HL-60 (cell line): Measurements from ENCODE around the gene MDM4.

Experiments used
- DNase-seq, 2 experiments: peaks; one replicate each; pipeline ENCODE4 v3.0.0-alpha.2; 2010 to 2020; ENCODE audit warnings: low read depth in 1 of 2, low spot score in 1 of 2
- H3K27ac ChIP-seq: fragments of 250-450 bp; sonication (Bioruptor Pico); replicated peaks from 2 replicates; pipeline ENCODE4 v1.5.1; 2020; ENCODE audit warnings: mild to moderate bottlenecking, moderate library complexity
- H3K27me3 ChIP-seq: fragments of 250-450 bp; sonication (Bioruptor Pico); 2 replicates; pipeline ENCODE4 v1.5.1; 2021; ENCODE audit warnings: mild to moderate bottlenecking, moderate library complexity; ENCODE audit not compliant: insufficient read depth, poor library complexity, severe bottlenecking
- H3K4me3 ChIP-seq: replicated peaks from 2 replicates; pipeline ENCODE4 v1.5.1; 2011; ENCODE audit warnings: mild to moderate bottlenecking, control low read depth, low read length; ENCODE audit not compliant: insufficient read depth
- GABPA ChIP-seq: IDR thresholded peaks from 2 replicates; pipeline ENCODE4 v1.6.1; 2012; ENCODE audit warnings: low read depth
- POLR2AphosphoS5 ChIP-seq: IDR thresholded peaks from 2 replicates; pipeline ENCODE4 v1.6.1; 2012; ENCODE audit warnings: low read depth
- REST ChIP-seq: IDR thresholded peaks from 2 replicates; pipeline ENCODE4 v1.6.1; 2012; ENCODE audit warnings: low read depth; ENCODE audit not compliant: insufficient replicate concordance
- SPI1 ChIP-seq: IDR thresholded peaks from 2 replicates; pipeline ENCODE4 v1.6.1; 2012; ENCODE audit warnings: low read depth, mild to moderate bottlenecking, borderline replicate concordance
- TF ChIP-seq, protein P1 (sequence below): IDR thresholded peaks from one replicate; pipeline ENCODE4 v1.5.1; 2011; ENCODE audit warnings: low read length, control low read depth, inconsistent platforms; ENCODE audit not compliant: insufficient read depth

The MDM4 gene

DNA sequence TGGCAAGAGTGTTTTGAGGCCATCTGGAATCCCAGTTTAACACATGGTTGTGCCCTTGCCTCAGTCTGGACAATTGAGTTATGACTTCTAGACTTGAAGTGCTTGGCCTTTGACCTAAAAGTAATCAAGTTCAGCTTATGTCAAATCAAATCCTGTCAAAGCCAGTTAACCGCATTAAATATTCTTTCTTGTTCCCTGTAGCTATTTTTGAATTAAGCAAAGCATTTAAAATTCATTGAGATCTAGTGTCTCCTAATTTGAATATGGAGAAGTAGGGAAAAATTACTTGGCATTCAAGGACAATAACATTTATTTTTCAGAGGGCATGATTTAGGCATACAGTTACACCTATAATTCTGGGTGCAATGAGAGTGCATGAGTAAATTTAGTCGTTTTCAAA lies 32.1 kb downstream of the MDM4 start:
- Histone ChIP-seq H3K4me3 (no peak overlapping the region), H3K27ac (no peak overlapping the region), H3K27me3 (no peaks in the 10 kb centered on the region)
- TF ChIP-seq GABPA = no peak
- no peak for TF ChIP-seq SPI1
- TF ChIP-seq REST = no peak
- DNase-seq = no peak

DNA sequence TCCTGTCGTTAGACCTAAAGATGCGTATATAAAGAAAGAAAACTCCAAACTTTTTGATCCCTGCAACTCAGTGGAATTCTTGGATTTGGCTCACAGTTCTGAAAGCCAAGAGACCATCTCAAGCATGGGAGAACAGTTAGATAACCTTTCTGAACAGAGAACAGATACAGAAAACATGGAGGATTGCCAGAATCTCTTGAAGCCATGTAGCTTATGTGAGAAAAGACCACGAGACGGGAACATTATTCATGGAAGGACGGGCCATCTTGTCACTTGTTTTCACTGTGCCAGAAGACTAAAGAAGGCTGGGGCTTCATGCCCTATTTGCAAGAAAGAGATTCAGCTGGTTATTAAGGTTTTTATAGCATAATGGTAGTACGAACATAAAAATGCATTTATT lies 33.1 kb downstream of the MDM4 start:
- Histone ChIP-seq H3K27me3 (no peaks in the 10 kb centered on the region), H3K27ac (no peak overlapping the region), H3K4me3 (no peak overlapping the region)
- no peak for DNase-seq
- TF ChIP-seq GABPA = no peak
- TF ChIP-seq REST = no peak
- TF ChIP-seq, protein P1, sequence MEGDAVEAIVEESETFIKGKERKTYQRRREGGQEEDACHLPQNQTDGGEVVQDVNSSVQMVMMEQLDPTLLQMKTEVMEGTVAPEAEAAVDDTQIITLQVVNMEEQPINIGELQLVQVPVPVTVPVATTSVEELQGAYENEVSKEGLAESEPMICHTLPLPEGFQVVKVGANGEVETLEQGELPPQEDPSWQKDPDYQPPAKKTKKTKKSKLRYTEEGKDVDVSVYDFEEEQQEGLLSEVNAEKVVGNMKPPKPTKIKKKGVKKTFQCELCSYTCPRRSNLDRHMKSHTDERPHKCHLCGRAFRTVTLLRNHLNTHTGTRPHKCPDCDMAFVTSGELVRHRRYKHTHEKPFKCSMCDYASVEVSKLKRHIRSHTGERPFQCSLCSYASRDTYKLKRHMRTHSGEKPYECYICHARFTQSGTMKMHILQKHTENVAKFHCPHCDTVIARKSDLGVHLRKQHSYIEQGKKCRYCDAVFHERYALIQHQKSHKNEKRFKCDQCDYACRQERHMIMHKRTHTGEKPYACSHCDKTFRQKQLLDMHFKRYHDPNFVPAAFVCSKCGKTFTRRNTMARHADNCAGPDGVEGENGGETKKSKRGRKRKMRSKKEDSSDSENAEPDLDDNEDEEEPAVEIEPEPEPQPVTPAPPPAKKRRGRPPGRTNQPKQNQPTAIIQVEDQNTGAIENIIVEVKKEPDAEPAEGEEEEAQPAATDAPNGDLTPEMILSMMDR = no peak
- TF ChIP-seq POLR2AphosphoS5 = no peak
- TF ChIP-seq SPI1 = no peak

DNA sequence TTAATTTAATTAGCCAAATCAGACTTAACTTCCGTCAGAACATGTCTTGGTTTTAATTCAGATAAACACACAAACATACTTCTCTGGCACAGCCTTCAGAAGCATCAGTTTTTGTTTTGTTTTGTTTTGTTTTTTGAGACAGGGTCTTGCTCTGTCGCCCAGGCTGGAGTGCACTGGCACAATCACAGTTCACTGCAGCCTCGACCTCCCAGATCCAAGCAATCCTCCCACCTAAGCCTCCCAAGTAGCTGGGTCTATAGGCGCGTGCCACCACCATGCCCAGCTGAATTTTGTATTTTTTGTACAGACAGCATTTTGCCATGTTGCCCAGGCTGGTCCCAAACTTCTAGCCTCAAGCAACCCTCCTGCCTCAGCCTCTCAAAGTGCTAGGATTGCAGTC lies 34.7 kb downstream of the MDM4 start:
- TF ChIP-seq, protein P1 = no peak
- no peak for TF ChIP-seq GABPA
- TF ChIP-seq POLR2AphosphoS5 = no peak
- no peak for TF ChIP-seq SPI1
- TF ChIP-seq REST = no peak
- no peak overlapping the region for H3K27ac ChIP-seq
- DNase-seq = no peak
- no peaks in the 10 kb centered on the region for H3K27me3 ChIP-seq
- no peak overlapping the region for H3K4me3 ChIP-seq

- H3K27ac ChIP-seq = no peak overlapping the region
Measured at GRCh38 chr1:204556458-204557052, 40.3 kb downstream of the MDM4 start.

More at GRCh38 chr1:204556458-204557052, 40.3 kb downstream of the MDM4 start:
- Histone ChIP-seq H3K27me3 (no peaks in the 10 kb centered on the region), H3K4me3 (no peak overlapping the region)
- DNase-seq = no peak
- TF ChIP-seq POLR2AphosphoS5 = no peak
